IPS-NIHi7 (cell line): ENCODE results near the gene GAS2L2.
"Not testable (repeated sequence)": the region's sequence is repeated elsewhere in the genome, so short reads cannot be mapped to it uniquely, and the experiment has no call there.

Experiments used
- DNase-seq: peaks from one replicate; pipeline ENCODE4 v3.0.0; 2012; ENCODE audit warnings: mixed read lengths; ENCODE audit errors: extremely low spot score

GAS2L2 gene

GRCh38 chr17:35773679-35774425, 20.8 kb upstream of the GAS2L2 start:
- DNase-seq = no peak

DNA sequence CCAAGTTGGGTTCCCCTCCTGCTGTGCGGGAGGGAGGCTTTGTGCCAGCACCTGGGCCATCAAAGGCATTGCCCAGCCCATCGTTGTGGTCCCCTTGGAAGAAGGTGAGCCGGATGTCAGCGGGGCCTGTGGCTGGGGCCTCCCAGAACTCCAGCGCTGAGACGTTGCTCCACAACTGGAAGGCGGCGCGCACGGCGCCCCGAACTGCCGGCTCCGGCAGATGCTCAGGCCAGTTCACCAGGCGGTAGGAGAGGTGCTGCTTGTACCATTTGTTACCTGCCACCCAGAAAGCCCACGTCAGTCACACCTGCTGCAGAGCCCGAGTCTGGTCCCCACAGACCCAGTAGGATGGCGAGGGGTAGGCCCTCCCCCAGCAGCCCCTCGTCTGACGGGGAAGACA, 20.1 kb upstream of the GAS2L2 start:
- DNase-seq = no peak

- no peak for DNase-seq
Measured at GRCh38 chr17:35769895-35770486, 17.0 kb upstream of the GAS2L2 start.

GRCh38 chr17:35768797-35769196, 15.8 kb upstream of the GAS2L2 start:
- DNase-seq = no peak

DNA sequence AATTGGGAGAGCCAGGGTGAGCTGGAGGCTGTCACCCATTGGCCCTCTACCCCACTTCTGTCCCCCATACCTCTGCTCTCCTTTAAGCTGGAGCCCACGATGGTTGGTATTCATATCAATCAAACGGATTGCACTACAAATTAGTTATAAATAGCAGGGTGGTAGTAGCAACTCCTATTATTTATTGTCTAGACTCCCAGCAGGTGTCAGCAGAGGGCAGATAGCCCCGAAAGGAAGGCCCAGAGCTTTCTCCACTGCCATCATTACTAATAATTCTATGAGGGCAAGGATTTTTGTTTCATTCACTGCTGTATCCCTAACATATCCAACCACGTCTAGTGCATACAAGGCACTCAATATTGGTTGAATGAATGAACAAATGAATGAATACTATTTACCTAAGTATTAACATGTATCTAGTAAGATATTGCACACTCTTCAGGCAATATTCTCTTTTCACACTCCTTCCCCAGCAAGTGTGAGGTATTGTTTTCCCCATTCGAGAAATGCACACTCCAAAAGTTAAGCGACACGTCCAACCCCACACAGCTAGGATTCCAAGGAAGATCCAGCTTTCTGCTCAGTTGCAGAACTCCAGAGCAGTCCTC, 14.0 kb upstream of the GAS2L2 start:
- DNase-seq = no peak

- no peak for DNase-seq
Measured at GRCh38 chr17:35766489-35766877, 13.4 kb upstream of the GAS2L2 start.

- DNase-seq = no peak
Measured at GRCh38 chr17:35765756-35766488, 12.9 kb upstream of the GAS2L2 start.

GRCh38 chr17:35765086-35765710, 12.2 kb upstream of the GAS2L2 start:
- DNase-seq = no peak

GRCh38 chr17:35764123-35764991, 11.3 kb upstream of the GAS2L2 start:
- DNase-seq = peak; percentile 98

DNA sequence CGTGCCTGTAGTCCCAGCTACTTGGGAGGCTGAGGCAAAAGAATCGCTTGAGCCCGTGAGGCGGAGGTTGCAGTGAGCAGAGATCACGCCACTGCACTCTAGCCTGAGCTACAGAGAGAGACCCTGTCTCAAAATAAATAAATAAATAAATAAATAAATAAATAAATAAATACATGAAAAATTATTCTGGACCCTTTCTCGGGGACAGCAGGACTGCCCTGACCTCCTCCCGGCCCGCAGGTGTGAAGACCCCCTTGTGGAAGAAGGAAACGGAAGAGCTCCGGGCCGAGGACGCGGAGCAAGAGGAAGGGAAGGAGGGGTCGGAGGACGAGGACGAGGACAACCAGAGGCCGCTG, 10.7 kb upstream of the GAS2L2 start:
- DNase-seq = no peak

GRCh38 chr17:35761601-35762000, 8.6 kb upstream of the GAS2L2 start:
- DNase-seq = no peak

GRCh38 chr17:35760587-35760986, 7.5 kb upstream of the GAS2L2 start, which contains the start of gene C17orf50:
Gene C17orf50 (plus strand): TSS chr17:35760887. CDS start chr17:35760942, 55 bp downstream.
- no peak for DNase-seq

GRCh38 chr17:35757243-35757642, 4.2 kb upstream of the GAS2L2 start:
- DNase-seq = no peak

DNA sequence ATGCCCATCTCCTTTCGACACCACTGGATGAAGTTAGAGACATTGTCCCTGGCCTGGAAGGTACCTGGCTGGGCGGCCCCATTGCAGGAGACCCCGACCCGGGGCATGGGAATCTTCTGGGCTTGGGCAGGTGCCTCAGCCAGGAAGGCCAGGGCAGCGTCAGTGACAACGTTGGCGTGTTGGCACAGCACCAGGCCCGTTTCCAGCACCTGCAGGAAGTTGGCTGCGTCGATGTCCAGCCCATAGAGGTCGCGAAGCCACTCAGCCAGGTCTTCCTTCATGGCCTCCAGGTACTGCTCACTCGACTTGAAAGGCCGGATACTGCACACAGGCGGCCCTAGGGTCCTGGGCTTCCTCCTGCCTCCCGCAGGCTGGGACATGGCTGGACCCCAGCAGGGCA, 568 bp downstream of the GAS2L2 start:
- no peak for DNase-seq

DNA sequence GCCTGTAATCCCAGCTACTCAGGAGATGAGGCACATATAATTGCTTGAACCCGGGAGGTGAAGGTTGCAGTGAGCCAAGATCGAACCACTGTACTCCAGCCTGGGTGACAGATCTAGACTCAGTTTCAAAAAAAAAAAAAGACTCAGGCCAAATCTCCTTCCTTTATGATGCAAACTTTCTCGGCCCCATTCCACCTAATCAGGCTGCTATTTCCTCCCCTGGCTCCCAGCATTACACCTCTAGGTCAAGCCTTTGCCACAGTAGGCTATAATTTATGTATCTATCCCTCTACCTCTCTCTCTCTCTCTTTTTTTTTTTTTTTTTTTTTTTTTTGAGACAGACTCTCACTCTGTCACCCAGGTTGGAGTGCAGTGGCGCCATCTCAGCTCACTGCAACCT, 1.5 kb downstream of the GAS2L2 start:
- DNase-seq = not testable (repeated sequence)

DNA sequence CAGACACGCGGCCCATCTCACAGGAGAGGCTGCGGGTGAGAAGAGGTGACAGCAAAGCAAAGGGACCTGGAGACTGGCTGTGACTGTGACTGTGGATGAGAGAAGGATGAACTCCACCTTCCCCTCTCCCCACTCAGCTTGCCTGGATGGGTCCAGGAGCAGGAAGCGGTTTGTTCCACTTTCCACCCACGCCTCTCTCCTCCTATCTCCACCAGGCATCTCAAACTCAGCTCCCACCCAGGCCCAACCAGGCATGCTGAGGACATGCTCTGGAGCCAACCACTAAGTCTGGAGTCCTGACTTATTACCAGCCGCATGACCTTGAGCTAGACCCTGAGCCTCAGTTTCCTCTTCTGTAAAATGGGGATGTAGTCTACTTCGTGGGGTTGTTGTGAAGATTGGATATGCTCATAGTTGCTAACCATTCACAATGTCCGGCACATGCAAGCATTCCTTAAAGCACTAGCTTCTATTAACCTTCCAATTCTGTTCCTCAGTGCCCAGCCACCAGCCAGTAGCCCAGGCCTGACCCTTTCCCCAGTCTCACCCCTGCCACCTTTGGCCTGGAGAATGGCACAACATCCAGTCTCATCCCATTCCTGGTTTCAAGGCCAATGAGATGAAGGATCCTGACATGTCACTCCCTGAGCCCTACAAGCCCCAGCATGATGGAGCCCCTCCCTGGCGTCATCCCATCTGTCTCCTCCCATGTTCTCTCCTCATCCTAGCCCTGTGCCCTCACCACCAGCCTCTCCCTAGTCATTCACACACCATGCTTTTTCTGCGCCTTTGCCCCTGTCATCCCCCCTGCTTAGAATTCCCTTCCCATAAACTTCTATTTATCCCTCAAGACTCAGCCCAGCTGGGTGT, 2.3 kb downstream of the GAS2L2 start:
- DNase-seq = no peak

- DNase-seq = peak; percentile 56
Measured at GRCh38 chr17:35749560-35750412, 3.3 kb downstream of the GAS2L2 start.

GRCh38 chr17:35748979-35749378, 4.1 kb downstream of the GAS2L2 start:
- DNase-seq = no peak

DNA sequence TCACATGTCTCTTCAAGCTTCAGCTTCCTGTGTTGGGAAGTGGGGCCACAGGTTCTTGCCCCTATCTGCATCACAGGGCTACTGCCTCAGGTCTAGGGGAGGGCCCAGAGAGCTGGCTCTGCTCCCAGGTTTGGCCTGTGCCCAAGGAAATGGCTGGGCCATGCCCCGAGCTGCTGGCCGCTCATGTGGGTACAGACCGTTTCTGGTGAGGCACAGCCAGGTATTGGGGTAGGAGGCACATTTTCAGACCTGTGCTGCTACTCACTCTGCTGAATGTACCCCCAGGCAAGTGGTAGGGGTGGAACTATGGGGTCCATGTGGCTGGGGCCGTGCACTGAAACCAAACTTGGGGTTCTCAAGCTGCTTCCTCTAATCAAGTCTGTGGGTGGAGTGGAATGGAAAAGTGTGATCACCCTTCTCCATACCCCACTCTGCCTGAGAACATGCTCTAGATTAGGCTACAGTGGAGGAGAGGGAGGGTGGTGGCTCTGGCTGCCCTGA, 4.6 kb downstream of the GAS2L2 start:
- no peak for DNase-seq
